Aorta (tissue), 5 donors: ENCODE results near the gene TP53TG3E. TPM values are rescaled to one million over a fixed set of nuclear protein-coding genes. Genes with fewer than 3 reads are reported as not detected.
"Not testable (repeated sequence)": the region's sequence is repeated elsewhere in the genome, so short reads cannot be mapped to it uniquely, and the experiment has no call there.

Source experiments
- ATAC-seq: fragments of 200-7000 bp; cut with Tn5 transposase; one replicate; pipeline ENCODE4 v1.9.1; 2022; ENCODE audit warnings: moderate library complexity; ENCODE audit not compliant: low FRiP score
- DNase-seq, 2 donors: peaks; one replicate each; pipeline ENCODE4 v3.0.0-alpha.2; 2020
- H3K27ac ChIP-seq, 2 donors: one replicate each; pipeline ENCODE4 v1.5.1; 2013; ENCODE audit warnings: low read length in 2 of 2, mild to moderate bottlenecking in 2 of 2, moderate library complexity in 2 of 2, control low read depth in 1 of 2, inconsistent platforms in 1 of 2, low read depth in 1 of 2
- H3K27me3 ChIP-seq, 2 donors: one replicate each; pipeline ENCODE4 v1.6.1; 2013; ENCODE audit warnings: control low read depth in 1 of 2, low read length in 1 of 2, mild to moderate bottlenecking in 1 of 2, moderate library complexity in 1 of 2; ENCODE audit not compliant: insufficient read depth in 2 of 2, control insufficient read depth in 1 of 2
- H3K36me3 ChIP-seq, 2 donors: one replicate each; pipeline ENCODE4 v1.6.1; 2013; ENCODE audit warnings: control low read depth in 1 of 2, low read length in 1 of 2, mild to moderate bottlenecking in 1 of 2; ENCODE audit not compliant: insufficient read depth in 2 of 2, control insufficient read depth in 1 of 2
- H3K4me1 ChIP-seq, 2 donors: one replicate each; pipeline ENCODE4 v1.6.1; 2013; ENCODE audit warnings: low read length in 2 of 2, control low read depth in 1 of 2, mild to moderate bottlenecking in 1 of 2, moderate library complexity in 1 of 2; ENCODE audit not compliant: insufficient read depth in 2 of 2, control insufficient read depth in 1 of 2
- H3K4me3 ChIP-seq, 2 donors: one replicate each; pipeline ENCODE4 v1.5.1; 2013; ENCODE audit warnings: low read length in 2 of 2, control low read depth in 1 of 2, mild to moderate bottlenecking in 1 of 2
- H3K9me3 ChIP-seq: one replicate; pipeline ENCODE4 v1.6.1; 2013; ENCODE audit warnings: mild to moderate bottlenecking, low read length; ENCODE audit not compliant: control insufficient read depth
- WGBS, 2 donors: extraction: QIAGEN DNeasy Blood & Tissue Kit; methylation state at CpG; one replicate each; pipeline ENCODE4 v1.1.7; 2013; 5-methylcytosine and 5-hydroxymethylcytosine counted together
- intact Hi-C, 2 donors: fragments of 100-400 bp; cut with DNase I; formaldehyde crosslinking; loops; one replicate each; pipeline versions ENCODE4 v1.14.2 to v1.15.0; 2022
- long read RNA-seq, 2 donors: library from polyadenylated mRNA; unstranded; transcript quantifications; one replicate each; pipeline ENCODE4 v2.0.0, GENCODE V29; 2020 to 2021
- polyA plus RNA-seq, 2 donors: library from polyadenylated mRNA; stranded (reverse); fragments of 200-250 nt; gene quantifications; one replicate each; pipeline ENCODE4 v1.2.3, GENCODE V29; 2013
- total RNA-seq, 2 donors: library from RNA; stranded (reverse); fragmentation: NEBNext Ultra II Directional; extraction: Animal tissue kit (Norgen Biotek cat#: 25700); gene quantifications; one replicate each; pipeline ENCODE4 v1.2.1, GENCODE V29; 2021
- donor health status: healthy with polysubstance abuse.
- donor health status: Bipolar disorder and iron deficiency.
- donor health status: DM: no; HTN: no; CAD: no.
- donor health status: DM: no; HTN: no; CAD: no.
- donor health status: DM: yes; HTN: yes; CAD: no.

TP53TG3E gene, protein sequence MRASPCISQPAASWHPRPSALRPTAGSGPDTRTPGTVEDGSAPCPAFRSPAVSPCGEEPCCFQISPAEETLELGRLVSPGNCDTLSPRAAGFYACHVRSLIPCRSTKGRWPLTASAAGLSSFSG
- total RNA-seq (not detected), polyA plus RNA-seq (not detected)
- long read RNA-seq, donor 1 = 0 reads
- long read RNA-seq, donor 2 = 0 reads

DNA sequence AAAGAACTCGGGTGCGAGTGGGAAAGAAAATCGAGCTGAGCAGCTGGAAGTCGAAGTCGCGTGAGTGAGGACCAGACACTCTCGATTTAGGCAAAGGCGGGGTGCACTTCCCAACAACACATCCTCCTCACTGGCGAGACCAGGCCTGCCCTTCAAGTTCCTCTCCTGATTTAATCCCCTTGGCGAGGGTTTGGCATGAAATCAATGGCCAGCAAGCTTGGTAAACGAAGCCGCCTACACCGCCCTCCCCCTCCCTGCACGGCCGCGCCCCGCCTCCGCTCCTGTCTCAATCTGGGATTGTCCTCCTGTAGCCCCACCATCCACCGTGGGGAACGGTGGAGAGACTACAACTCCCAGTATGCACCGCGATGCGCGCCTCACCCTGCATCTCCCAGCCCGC, at the start of gene TP53TG3E:
Gene TP53TG3E (plus strand): TSS at position 301 of the 400 bp plus-strand sequence. CDS start 68 bp downstream, at position 369.
- WGBS, 2 donors = no CpG with 5 or more reads among the region's 25 CpGs
- intact Hi-C loops = not testable (repeated sequence)

DNA sequence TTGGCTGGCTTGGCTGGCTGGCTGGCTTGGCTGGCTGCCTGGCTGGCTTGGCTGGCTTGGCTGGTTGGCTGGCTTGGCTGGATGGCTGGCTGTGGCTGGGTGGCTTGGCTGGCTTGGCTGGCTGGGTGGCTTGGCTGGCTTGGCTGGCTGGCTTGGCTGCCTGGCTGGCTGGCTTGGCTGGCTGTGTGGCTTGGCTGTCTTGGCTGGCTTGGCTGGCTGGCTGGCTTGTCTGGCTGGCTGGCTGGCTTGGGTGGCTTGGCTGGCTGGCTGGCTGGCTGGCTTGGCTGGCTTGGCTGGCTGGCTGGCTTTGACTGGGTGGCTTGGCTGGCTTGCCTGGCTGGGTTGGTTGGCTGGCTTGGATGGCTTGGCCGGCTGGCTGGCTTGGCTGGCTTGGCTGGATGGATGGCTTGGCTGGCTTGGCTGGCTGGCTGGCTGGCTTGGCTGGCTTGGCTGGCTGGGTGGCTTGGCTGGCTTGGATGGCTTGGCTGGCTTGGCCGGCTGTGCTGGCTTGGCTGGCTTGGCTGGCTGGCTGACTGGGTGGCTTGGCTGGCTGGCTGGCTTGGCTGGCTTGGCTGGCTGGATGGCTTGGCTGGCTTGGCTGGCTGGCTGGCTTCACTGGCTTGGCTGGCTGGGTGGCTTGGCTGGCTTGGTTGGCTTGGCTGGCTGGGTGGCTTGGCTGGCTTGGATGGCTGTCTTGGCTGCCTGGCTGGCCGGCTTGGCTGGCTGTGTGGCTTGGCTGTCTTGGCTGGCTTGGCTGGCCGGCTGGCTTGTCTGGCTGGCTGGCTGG, 32.3 kb downstream of the TP53TG3E start:
- H3K4me1 ChIP-seq, H3K4me3 ChIP-seq, H3K27ac ChIP-seq, intact Hi-C loops, H3K36me3 ChIP-seq, H3K9me3 ChIP-seq, ATAC-seq, H3K27me3 ChIP-seq, DNase-seq: not testable (repeated sequence)
- 63 to 77% methylated on average over 4 of the region's 4 CpGs for WGBS, 2 donors

More for the DNA sequence above, at the start of gene TP53TG3E:
- H3K36me3 ChIP-seq, H3K27me3 ChIP-seq, H3K4me1 ChIP-seq, H3K4me3 ChIP-seq, ATAC-seq, H3K27ac ChIP-seq, H3K9me3 ChIP-seq, DNase-seq: not testable (repeated sequence)

DNA sequence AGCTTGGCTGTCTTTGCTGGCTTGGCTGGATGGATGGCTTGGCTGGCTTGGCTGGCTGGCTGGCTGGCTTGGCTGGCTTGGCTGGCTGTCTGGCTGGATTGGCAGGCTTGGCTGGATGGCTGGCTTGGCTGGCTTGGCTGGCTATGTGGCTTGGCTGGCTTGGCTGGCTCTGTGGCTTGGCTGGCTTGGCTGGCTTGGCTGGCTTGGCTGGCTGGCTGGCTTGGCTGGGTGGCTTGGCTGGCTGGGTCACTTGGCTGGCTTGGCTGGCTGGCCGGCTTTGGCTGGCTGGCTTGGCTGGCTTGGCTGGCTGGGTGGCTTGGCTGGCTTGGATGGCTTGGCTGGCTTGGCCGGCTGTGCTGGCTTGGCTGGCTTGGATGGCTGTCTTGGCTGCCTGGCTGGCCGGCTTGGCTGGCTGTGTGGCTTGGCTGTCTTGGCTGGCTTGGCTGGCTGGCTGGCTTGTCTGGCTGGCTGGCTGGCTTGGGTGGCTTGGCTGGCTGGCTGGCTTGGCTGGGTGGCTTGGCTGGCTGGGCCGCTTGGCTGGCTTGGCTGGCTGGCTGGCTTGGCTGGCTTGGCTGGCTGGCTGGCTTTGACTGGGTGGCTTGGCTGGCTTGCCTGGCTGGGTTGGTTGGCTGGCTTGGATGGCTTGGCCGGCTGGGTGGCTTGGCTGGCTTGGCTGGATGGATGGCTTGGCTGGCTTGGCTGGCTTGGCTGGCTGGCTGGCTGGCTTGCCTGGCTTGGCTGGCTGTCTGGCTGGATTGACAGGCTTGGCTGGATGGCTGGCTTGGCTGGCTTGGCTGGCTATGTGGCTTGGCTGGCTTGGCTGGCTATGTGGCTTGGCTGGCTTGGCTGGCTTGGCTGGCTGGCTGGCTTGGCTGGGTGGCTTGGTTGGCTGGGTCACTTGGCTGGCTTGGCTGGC, 33.8 kb downstream of the TP53TG3E start:
- DNase-seq, H3K4me1 ChIP-seq, H3K9me3 ChIP-seq, H3K27me3 ChIP-seq, H3K4me3 ChIP-seq, H3K27ac ChIP-seq, intact Hi-C loops, H3K36me3 ChIP-seq, ATAC-seq: not testable (repeated sequence)
- 70 to 74% methylated on average over 5 of the region's 5 CpGs for WGBS, 2 donors

DNA sequence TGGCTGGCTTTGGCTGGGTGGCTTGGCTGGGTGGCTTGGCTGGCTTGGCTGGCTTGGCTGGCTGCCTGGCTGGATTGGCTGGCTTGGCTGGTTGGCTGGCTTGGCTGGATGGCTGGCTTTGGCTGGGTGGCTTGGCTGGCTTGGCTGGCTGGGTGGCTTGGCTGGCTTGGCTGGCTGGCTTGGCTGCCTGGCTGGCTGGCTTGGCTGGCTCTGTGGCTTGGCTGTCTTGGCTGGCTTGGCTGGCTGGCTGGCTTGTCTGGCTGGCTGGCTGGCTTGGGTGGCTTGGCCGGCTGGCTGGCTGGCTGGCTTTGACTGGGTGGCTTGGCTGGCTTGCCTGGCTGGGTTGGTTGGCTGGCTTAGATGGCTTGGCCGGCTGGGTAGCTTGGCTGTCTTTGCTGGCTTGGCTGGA, 34.4 kb downstream of the TP53TG3E start:
- intact Hi-C loops, H3K9me3 ChIP-seq, H3K4me3 ChIP-seq, H3K27me3 ChIP-seq, H3K4me1 ChIP-seq, DNase-seq, H3K27ac ChIP-seq, H3K36me3 ChIP-seq, ATAC-seq: not testable (repeated sequence)
- 69 to 74% methylated on average over 2 of the region's 2 CpGs for WGBS, 2 donors

DNA sequence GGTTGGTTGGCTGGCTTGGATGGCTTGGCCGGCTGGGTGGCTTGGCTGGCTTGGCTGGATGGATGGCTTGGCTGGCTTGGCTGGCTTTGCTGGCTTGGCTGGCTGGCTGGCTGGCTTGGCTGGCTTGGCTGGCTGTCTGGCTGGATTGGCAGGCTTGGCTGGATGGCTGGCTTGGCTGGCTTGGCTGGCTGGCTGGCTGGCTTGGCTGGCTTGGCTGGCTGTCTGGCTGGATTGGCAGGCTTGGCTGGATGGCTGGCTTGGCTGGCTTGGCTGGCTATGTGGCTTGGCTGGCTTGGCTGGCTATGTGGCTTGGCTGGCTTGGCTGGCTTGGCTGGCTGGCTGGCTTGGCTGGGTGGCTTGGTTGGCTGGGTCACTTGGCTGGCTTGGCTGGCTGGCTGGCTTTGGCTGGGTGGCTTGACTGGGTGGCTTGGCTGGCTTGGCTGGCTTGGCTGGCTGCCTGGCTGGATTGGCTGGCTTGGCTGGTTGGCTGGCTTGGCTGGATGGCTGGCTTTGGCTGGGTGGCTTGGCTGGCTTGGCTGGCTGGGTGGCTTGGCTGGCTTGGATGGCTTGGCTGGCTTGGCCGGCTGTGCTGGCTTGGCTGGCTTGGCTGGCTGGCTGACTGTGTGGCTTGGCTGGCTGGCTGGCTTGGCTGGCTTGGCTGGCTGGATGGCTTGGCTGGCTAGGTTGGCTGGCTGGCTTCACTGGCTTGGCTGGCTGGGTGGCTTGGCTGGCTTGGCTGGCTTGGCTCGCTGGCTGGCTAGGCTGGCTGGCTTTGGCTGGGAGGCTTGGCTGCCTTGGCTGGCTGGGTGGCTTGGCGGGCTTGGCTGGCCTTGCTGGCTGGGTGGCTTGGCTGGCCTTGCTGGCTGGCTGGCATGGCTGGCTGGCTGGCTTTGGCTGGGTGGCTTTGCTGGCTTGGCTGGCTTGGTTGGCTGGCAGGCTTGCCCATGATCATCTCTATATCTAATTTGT, 35.3 kb downstream of the TP53TG3E start:
- intact Hi-C loops, H3K4me1 ChIP-seq, H3K27ac ChIP-seq, H3K4me3 ChIP-seq, H3K27me3 ChIP-seq, H3K9me3 ChIP-seq, H3K36me3 ChIP-seq, DNase-seq: not testable (repeated sequence)
- 76 to 84% methylated on average over 3 of the region's 4 CpGs for WGBS, 2 donors
- ATAC-seq = peak; percentile 94

Other genes with a start within 250 kb of the TP53TG3E start
- gene TP53TG3C, start 110.1 kb upstream of the TP53TG3E start, total RNA-seq = not detected
- gene TP53TG3C, start 110.1 kb upstream of the TP53TG3E start, polyA plus RNA-seq = not detected
- not detected for gene TP53TG3B, start 56.5 kb downstream of the TP53TG3E start, total RNA-seq
- under 1 TPM in 1 of 2 donors, not detected in 1; 0.74 TPM for gene TP53TG3B, start 56.5 kb downstream of the TP53TG3E start, polyA plus RNA-seq
- gene TP53TG3F, start 155.3 kb downstream of the TP53TG3E start, total RNA-seq = not detected
- gene TP53TG3F, start 155.3 kb downstream of the TP53TG3E start, polyA plus RNA-seq = not detected